GM19328 (cell line): Measurements from ENCODE around the gene ZBTB8B.
"Not testable (repeated sequence)": the region's sequence is repeated elsewhere in the genome, so short reads cannot be mapped to it uniquely, and the experiment has no call there.

Experiments used
- ATAC-seq: cut with Tn5 transposase; IDR thresholded peaks from one replicate; pipeline ENCODE4 v1.9.1; 2021; ENCODE audit warnings: mild to moderate bottlenecking, moderate library complexity; ENCODE audit not compliant: unreplicated experiment

Gene ZBTB8B

DNA sequence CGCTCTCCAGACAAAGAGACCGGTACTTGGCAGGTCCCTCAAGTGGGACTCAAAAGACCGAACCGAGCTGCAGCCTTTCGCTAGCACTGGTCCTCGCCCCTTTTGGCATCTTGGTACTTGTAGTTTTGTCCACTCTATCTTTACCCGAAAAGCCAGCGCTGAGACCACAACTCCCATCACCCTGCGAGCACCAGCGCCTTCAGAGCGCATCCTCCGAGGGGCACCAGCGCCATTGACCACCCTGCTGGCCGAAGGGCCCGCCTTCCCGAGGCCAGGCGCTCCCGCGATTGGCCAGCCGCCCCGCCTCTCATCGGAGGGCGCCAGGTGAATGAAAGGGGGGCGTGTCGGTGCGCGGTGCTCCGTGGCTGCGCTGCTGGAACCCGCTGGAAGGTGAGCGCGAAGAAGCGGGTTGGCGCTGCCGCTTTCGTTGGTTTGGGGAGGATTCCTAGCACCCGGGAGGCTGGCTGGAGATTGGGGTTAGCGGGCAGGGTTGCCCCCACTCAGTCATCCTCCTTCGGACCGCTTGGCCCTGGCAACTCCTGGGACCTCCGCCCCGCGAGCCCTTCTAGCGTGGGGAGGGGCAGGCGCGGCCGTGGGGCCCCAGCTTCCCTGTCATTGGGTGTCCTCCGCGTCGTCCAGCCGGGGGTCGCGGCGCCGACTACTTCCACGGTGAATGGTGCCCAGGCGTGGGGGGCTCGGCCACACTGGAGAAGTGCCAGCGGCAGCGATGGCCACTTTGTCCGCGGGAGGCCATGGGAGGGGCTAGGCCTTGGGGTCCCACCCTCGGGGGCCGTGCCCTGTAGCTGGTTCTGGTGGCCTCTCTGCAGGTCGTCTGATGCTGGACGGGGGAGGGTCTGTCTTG lies at the start of gene ZBTB8B:
Gene ZBTB8B, plus strand, starts transcription at position 357 of the 862 bp plus-strand sequence. CDS start 5,553 bp downstream, outside the sequence.
- no peak for ATAC-seq

DNA sequence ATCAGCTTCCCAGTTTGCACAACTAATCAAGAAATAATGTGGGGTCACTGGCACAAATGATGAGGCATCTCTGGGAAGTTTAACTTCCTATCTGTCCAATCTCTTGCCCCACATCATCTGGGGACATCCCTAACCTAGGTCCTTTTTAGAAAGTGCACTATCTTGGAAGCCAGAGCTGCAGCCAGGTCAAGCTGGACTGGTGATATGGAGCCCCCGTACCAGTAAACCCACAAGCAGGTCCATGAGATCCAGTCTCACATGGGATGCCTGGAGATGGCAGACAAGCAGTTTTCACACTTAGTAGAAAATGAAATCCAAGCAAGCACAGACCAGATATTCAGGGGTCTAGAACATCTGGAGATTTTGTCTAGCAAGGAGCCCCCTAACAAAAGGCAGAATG lies 43.1 kb upstream of the ZBTB8B start:
- ATAC-seq: no peak

DNA sequence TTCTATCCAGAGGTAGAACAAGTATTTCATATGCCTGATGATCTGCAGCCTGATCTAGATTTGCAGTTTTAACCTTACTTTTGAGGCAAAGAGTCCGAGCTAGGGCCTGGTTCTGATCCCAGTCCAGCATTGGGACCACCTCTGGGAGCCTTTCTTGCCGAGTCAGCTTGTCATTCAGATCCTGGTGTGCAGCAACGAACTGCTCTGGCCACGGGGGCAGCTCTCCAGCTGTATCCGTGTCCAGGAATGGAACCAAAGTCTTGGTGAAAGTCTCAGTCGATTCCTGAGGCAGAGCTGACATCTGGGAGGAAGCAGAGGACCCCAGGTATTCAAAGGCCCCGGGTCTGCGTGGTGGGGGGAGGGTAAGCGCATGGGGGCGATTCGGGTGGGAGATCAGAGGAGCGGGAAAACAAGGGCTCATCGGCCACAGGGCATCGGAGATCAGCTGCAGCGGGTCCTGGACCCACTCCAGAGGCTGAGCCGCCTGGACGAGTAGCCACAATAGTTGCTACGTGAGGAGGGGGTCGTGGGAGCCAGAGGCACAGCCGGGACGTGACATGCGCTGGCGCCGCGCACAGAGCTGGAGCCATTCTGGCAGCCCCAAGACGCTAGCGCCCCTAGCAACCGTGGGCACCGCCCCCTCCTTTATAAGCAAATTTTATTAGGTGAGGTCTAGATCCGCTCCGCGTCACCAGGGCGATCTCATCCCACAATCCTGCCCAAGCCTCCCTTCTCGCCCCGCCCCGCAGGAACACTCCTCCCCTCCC lies 38.2 kb upstream of the ZBTB8B start:
- ATAC-seq: no peak

DNA sequence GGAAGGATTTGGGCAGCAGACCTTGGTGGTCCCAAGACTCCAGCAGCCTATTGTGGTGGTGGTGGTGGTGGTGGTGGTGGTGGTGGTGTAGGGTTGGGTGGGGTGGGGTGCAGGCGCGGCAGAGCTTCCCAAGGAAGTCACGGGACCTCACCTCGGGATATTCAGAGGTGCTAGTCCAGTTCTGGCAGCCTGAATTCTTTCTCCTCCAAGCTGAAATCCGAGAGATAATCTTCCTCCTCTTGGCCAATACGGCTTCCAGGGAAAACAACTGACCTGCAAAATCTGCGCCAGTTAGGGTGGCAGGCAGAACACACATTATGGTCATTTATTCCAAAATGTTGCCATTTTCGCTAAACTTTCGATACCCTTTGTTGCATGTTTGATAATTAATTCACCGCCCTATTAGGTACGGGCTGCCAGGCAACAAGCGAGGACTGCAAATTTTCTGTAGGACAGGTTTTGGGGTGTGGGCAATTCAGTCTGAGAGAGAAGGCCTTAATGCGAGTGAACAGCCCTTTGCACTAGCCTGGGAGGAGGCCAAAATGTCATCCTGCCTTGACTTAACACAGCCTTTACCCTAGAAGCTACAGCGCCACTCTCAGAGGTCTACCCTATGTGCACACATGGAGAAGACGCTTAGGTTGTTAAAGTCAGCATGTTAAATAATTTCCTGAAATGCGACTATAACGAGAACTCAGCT lies 37.5 kb upstream of the ZBTB8B start:
- no peak for ATAC-seq

DNA sequence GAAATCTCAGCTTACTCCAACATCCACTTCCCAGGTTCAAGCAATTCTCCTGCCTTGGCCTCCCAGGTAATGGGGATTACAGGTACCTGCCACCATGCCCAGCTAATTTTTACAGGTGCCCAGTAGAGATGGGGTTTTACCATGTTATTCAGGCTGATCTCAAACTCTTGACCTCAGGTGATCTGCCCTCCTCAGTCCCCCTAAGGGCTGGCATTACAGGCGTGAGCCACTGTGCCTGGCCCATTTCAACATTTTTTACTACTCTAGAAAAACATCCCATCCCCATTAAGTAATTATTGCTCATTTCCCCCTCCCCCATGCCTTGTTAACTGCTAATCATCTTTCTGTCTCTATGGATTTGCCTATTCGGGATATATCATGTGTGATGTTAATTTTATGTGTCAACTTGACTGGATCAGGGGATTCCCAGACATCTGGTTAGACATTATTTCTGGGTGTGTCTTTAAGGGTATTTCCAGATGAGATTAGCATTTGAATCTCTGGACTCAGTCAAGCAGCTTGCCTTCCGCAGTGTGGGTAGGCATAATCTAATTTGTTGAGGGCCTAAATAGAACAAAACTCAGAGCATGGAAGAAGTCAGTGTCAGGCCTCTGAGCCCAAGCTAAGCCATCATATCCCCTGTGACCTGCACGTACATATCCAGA lies 33.0 kb upstream of the ZBTB8B start:
- ATAC-seq: no peak

DNA sequence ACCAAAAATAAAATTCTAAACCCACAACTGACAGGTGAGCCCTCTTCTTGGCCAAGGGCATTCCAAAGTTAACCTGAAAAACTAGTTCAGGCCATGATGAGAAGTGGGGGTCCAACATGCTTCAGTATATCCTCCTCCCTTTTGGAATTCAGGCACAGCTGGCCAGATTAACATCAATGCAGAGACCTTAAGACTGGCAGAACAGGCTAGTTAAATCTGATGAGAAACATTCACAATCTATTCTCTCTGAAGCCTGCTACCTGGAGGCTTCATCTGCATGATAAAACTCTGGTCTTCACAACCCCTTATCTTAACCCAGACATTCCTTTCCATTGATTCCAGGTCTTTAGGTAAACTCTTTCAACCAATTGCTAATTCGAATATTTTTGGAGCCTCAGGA lies 26.7 kb upstream of the ZBTB8B start:
- no peak for ATAC-seq

DNA sequence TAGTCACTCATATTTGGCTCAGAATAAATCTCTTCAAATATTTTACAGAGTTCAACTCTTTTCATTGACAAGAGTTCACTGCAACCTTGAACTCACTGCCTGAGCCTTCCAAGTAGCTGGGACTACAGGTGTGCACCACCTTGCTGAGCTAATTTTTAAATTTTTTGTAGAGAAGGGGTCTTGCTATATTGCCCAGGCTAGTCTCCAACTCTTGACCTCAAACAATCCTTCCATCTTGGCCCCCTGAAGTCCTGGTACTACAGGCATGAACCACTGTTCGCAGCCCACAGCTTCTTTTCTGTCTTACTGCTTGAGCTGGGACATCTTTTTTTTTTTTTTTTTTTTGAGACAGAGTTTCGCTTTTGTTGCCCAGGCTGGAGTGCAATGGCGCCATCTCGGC lies 26.1 kb upstream of the ZBTB8B start:
- ATAC-seq: not testable (repeated sequence)

DNA sequence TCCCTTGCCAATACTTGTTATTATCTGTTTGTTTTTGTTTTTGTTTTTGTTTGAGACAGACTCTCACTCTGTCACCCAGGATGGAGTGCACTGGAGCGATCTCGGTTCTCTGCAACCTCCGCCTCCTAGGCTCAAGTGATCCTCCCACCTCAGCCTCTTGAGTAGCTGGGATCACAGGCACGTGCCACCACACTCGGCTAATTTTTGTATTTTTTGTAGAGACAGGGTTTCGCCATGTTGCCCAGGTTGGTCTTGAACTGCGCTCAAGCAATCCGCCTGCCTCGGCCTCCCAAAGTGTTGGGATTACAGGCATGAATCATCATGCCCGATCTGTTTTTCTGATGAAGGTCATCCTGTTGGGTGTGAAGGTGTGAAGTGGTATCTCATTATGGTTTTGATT lies 23.4 kb upstream of the ZBTB8B start:
- not testable (repeated sequence) for ATAC-seq

DNA sequence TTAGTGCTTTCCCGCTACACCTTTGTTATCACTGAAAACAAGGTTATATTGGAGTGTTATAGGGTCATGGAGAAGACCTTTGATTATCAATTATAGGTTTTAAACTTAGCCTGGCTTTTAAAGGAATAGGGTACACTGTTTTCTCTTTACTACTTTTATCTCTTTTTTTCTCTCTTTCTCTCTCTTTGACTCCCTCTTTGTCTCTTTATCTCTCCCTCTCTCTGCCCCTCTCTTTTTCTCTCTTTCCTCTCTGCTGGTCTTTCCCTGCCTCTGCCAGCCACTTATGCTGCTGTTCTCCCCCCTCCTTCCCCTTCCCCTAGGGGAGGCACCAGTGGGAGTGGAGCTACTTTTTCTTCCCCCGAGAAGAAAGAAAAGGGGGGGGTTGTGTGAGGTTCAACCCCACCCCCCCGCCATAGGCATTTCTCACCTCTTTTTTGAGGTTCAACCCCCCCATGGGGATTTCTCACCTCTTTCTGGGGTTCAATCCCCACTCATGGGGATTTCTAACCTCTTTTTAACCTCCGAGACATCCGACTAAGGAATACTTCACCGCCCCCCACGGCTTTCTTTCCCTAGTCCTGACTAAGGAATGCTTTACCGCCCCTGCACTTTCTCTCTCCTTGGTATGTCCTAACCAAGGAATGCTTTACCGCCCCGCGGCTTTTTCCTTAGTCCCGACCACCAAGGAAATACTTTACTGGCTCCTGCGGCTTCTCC lies 17.2 kb upstream of the ZBTB8B start:
- ATAC-seq: no peak

DNA sequence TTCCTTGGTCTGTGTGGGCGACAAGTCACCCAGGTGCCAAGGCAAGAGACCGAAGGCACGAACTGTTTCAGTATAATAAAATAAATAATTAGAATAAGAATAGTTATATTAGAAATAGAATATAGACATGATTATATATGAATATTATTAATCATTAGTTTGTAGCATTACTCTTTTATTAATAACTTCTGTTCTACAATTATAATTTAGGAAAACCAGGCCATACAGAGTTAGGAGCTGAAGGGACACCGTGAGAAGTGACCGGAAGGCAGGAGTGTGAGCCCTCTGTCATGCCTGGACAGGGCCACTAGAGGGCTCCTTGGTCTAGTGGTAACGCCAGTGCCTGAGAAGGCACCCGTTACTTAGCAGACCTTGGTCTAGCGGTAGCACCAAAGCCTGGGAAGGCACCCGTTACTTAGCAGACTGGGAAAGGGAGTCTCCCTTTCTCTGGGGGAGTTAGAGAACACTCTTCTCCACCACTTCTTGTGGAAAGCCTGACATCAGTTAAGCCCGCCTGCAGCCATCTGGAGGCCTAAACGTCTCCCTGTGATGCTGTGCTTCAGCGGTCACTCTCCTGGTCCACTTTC lies 16.6 kb upstream of the ZBTB8B start:
- ATAC-seq: not testable (repeated sequence)

DNA sequence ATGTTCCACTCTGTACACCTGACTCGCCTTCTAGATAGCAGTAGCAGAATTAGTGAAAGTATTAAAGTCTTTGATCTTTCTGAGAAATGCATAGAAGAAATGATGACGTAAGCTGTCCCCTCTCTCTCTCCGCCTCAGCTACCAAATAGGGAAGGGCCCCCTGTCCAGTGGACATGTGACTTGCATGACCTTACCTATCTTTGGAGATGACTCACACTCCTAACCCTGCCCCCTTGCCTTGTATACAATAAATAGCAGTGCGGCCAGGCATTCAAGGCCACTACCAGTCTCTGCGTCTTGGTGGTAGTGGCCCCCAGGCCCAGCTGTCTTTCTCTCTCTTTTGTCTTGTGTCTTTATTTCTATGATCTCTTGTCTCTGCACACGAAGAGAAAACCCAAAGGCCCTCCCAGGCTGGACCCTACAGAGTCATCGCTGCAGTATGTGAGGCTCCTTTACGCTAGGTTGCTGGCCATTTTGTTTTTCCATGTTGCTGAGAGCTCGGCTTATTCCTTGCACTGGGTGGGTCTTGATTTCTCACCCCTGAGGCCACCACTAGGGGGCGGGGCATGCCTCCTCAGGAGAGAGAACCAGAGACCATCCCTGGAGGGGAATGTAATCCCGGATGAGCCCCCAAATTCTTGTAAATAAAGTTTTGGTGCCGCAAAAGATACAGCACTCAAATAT lies 16.0 kb upstream of the ZBTB8B start:
- ATAC-seq: no peak

DNA sequence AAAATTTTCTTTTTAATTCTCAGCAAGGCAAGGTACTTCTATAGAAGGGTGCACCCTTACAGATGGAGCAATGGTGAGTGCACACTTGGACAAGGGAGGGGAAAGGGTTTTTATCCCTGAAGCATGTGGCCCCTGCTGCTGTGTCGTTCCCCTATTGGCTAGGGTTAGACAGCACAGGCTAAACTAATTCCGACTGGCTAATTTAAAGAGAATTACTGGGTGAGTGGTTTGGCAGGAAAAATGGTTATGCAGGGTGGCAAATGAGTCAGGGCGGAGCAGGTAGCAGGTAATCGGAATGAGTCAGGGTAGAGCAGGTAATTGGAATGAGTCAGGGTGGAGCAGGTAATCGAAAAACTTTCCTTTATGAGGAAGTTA lies 15.4 kb upstream of the ZBTB8B start:
- ATAC-seq: not testable (repeated sequence)

DNA sequence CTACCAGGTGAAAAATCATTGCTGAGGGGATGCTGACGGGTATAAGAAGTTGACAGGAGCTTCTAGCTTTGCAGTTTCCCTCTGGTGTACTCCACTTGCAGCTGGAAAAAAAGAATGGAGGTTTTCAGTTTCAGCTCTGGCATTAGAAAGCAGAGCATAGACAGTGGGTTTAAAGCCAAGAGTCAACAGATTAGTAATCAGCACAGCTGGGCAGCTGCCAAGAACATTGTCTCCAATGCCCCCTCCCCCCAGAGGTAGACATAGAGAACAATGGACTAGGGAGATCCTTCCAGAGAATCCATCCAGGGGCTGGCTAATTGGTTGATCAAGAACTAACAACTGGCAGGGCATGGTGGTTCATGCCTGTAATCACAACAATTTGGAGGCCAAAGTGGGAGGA lies 10.1 kb upstream of the ZBTB8B start:
- no peak for ATAC-seq

DNA sequence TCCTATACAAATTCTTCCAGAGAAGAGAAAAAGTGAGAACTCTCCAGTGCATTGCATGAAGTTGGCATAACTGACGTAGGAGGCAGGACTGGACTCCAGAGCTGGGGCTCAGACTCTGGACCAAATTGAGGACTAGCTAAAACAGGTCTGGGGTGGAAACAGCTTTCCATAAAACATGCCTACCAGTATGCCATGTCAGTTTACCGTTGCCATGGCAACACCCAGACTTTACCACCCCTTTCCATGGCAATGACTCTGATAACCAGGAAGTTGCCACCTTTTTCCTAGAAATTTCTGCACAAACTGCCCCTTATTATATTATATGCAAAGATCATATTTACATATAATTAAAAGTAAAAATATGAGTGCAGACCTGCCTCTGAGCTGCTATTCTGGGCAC lies 8.9 kb upstream of the ZBTB8B start:
- ATAC-seq: no peak

DNA sequence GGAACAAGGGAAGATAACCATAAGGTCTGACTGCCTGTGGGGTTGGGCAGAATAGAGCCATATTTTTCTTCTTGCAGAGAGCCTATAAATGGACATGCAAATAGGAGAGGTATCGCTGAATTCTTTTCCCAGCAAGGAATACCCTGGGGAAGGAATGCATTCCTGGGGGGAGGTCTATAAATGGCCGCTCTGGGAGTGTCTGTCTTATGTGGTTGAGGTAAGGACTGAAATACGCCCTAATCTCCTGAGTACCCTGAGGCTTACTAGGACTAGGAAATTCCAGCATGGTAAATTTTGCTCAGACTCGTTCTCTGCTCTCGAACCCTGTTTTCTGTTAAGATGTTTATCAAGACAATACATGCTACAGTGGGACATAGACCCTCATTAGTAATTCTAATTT lies 6.1 kb upstream of the ZBTB8B start:
- ATAC-seq: not testable (repeated sequence)

DNA sequence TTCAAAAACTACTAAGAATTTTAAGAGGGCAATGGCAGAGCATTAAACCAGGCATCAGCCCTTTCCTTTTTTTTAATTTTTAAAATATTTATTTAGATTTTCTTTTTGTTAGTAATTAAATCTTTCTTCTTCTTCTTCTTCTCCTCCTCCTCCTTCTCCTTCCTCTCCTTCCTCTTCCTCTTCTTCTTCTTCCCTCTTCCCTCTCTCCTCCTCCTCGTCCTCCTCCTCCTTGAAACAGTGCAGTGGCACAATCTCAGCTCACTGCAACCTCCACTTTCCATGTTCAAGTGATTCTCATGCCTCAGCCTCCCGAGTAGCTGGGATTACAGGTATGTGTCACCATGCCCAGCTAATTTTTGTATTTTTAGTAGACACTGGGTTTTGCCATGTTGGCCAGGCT lies 1.9 kb upstream of the ZBTB8B start:
- ATAC-seq: not testable (repeated sequence)

DNA sequence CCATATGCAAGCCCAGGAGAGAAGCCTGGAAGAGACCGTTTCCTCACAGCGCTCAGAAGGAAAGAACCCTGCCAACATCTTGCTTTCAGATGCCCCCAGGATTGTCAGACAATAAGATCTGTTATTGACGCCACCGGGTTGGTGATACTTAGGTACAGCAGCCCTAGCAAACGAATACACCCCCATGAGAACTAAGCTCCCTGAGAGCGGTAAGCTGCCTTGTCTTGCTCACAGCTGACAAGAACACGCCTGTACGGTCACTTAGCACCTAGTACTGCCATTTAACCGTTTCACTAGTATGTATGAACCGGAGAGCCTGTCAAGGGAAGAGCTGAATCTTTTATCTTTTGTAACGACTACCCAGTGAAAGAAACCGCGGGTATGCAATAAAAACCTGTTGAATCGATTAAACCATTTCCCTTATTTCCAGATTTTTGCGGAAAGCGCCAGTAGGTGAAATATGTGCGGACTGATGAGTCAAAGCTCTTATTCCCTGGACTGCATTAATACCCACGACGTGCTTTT lies 619 bp upstream of the ZBTB8B start:
- ATAC-seq: no peak

DNA sequence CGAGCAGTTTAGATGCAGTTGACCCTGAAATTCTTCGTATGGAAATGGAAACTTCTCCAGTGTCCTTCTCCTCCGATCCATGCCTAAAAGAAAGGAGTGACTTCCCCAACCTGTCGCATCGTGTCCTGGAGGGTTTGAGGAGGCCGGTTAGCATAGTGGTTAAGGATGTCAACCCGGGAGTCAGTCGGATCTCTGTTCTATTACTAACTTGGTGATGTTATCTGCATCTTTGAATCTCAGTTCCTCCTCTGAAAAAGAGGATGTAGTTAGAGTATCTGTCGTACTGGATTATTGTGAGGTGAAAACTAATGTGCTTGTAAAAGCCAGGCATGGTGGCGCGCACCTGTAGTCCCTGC lies 684 bp downstream of the ZBTB8B start:
- no peak for ATAC-seq

DNA sequence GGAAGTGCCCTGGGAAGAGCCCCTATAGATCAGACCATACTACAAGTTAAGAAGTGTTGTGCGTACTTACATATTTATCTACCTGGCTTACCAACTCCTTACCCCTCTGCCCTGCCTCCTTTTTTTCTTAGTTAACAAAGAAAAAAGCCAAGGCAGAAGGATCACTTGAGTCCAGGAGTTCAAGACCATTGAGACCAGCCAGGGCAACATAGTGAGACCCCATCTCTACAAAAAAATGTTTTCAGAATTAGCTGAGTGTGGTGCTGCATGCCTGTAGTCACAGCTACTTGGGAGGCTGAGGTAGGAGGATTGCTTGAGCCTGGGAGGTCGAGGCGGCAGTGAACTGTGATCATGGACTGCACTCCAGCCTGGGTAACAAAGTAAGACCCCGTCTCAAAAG lies 1.9 kb downstream of the ZBTB8B start:
- no peak for ATAC-seq
